Measurements from ENCODE around the gene RADIL. TPM values are rescaled to one million over a fixed set of nuclear protein-coding genes. Genes with fewer than 3 reads are reported as not detected.

The RADIL gene
- total RNA-seq, 4 donors from 2014 or later = 0.80 to 6.2 (median 1.7) TPM

GRCh38 chr7:4784799-4785198, 98.7 kb downstream of the RADIL start:
- WGBS, 2 donors (ENCODE audit: low coverage in 1 of 2) = 91% methylated on average over 19 of the region's 19 CpGs; no CpG with 5 or more reads in 1 of the 2 donors

GRCh38 chr7:4783762-4784351, 99.7 kb downstream of the RADIL start:
- WGBS, 2 donors (ENCODE audit: low coverage in 1 of 2) = 88% methylated on average over 40 of the region's 40 CpGs; no CpG with 5 or more reads in 1 of the 2 donors
- intact Hi-C loops (cut with DNase I; ENCODE audit: low total_unique reads) = no loop called here
- DNase-seq = no peak
- no peak for TF ChIP-seq EP300 (IDR thresholded peaks at IDR 0.05; ENCODE audit: low read depth)
- no peak for TF ChIP-seq CTCF (IDR thresholded peaks at IDR 0.05)
- no peak for TF ChIP-seq POLR2A (IDR thresholded peaks at IDR 0.05)
- TF ChIP-seq POLR2AphosphoS5 (IDR thresholded peaks at IDR 0.05) = no peak
- in situ Hi-C loops (cut with MboI; ENCODE audit: low pct_ligation_motif_present in 1 of 4, low pct_unique_long_range_greater_than_20kb in 1 of 4, low sequenced_read_pairs in 3 of 4) = no loop called here
- H3K36me3 ChIP-seq = peaks cover 0 to 63% (median 27%) of the 10 kb centered on the region in 4 donors
- no peak overlapping the region for H3K4me3 ChIP-seq
- no peaks in the 10 kb centered on the region for H3K4me1 ChIP-seq
- H3K27ac ChIP-seq = no peak overlapping the region
- H3K27me3 ChIP-seq = no peaks in the 10 kb centered on the region
- H3K9me3 ChIP-seq = no peaks in the 10 kb centered on the region

More at GRCh38 chr7:4784799-4785198, 98.7 kb downstream of the RADIL start:
- no peak for DNase-seq
- Histone ChIP-seq H3K27me3 (no peaks in the 10 kb centered on the region), H3K27ac (no peak overlapping the region), H3K9me3 (no peaks in the 10 kb centered on the region), H3K4me3 (no peak overlapping the region), H3K4me1 (no peaks in the 10 kb centered on the region), H3K36me3 (peaks cover 0 to 65% (median 27%) of the 10 kb centered on the region in 4 donors)
- TF ChIP-seq POLR2A (IDR thresholded peaks at IDR 0.05) (no peak), CTCF (IDR thresholded peaks at IDR 0.05) (no peak), POLR2AphosphoS5 (IDR thresholded peaks at IDR 0.05) (no peak), EP300 (IDR thresholded peaks at IDR 0.05; ENCODE audit: low read depth) (no peak)
- intact Hi-C loops (cut with DNase I; ENCODE audit: low total_unique reads) (loop anchor here (1.0 kb wide), 1 partner anchor 29 kb away; no protein-coding TSS in a partner anchor), in situ Hi-C loops (cut with MboI; ENCODE audit: low pct_ligation_motif_present in 1 of 4, low pct_unique_long_range_greater_than_20kb in 1 of 4, low sequenced_read_pairs in 3 of 4) (no loop called here)

GRCh38 chr7:4783292-4783652, 100.2 kb downstream of the RADIL start:
- Histone ChIP-seq H3K36me3 (peaks cover 0 to 57% (median 26%) of the 10 kb centered on the region in 4 donors), H3K9me3 (no peaks in the 10 kb centered on the region), H3K27ac (no peak overlapping the region), H3K4me1 (peaks cover 0 to 2% (median under 1%) of the 10 kb centered on the region in 4 donors), H3K4me3 (no peak overlapping the region), H3K27me3 (no peaks in the 10 kb centered on the region)
- no peak for DNase-seq
- intact Hi-C loops (cut with DNase I; ENCODE audit: low total_unique reads) = no loop called here
- TF ChIP-seq POLR2AphosphoS5 (IDR thresholded peaks at IDR 0.05) = no peak
- no peak for TF ChIP-seq EP300 (IDR thresholded peaks at IDR 0.05; ENCODE audit: low read depth)
- no peak for TF ChIP-seq POLR2A (IDR thresholded peaks at IDR 0.05)
- no peak for TF ChIP-seq CTCF (IDR thresholded peaks at IDR 0.05)
- WGBS, 2 donors (ENCODE audit: low coverage in 1 of 2) = 93% methylated on average over 15 of the region's 16 CpGs; no CpG with 5 or more reads in 1 of the 2 donors
- in situ Hi-C loops (cut with MboI; ENCODE audit: low pct_ligation_motif_present in 1 of 4, low pct_unique_long_range_greater_than_20kb in 1 of 4, low sequenced_read_pairs in 3 of 4) = no loop called here

- intact Hi-C loops (cut with DNase I; ENCODE audit: low total_unique reads) (no loop called here), in situ Hi-C loops (cut with MboI; ENCODE audit: low pct_ligation_motif_present in 1 of 4, low pct_unique_long_range_greater_than_20kb in 1 of 4, low sequenced_read_pairs in 3 of 4) (no loop called here)
- Histone ChIP-seq H3K27me3 (no peaks in the 10 kb centered on the region), H3K4me3 (no peak overlapping the region), H3K4me1 (peaks cover 0 to 6% (median 4%) of the 10 kb centered on the region in 4 donors), H3K27ac (no peak overlapping the region), H3K36me3 (peaks cover 0 to 51% (median 23%) of the 10 kb centered on the region in 4 donors), H3K9me3 (no peaks in the 10 kb centered on the region)
- WGBS, 2 donors (ENCODE audit: low coverage in 1 of 2) = 92 to 94% methylated on average over 4 to 30 of the region's 36 CpGs
- TF ChIP-seq CTCF (IDR thresholded peaks at IDR 0.05) = no peak
- no peak for TF ChIP-seq EP300 (IDR thresholded peaks at IDR 0.05; ENCODE audit: low read depth)
- TF ChIP-seq POLR2A (IDR thresholded peaks at IDR 0.05) = no peak
- TF ChIP-seq POLR2AphosphoS5 (IDR thresholded peaks at IDR 0.05) = no peak
- DNase-seq = no peak
Observed at GRCh38 chr7:4782333-4783291, 100.9 kb downstream of the RADIL start.
